DOHH2 (cell line): ENCODE results near the gene SYNGAP1.

Experiments
- CTCF ChIP-seq: fragments of 200-600 bp; sonication (generic); IDR thresholded peaks from one replicate; pipeline ENCODE4 v1.5.1; 2014; ENCODE audit warnings: antibody characterized with exemption, mild to moderate bottlenecking, low read depth, low read length; ENCODE audit not compliant: poor library complexity, severe bottlenecking
- EZH2phosphoT487 ChIP-seq: fragments of 200-600 bp; sonication (generic); IDR thresholded peaks from 2 replicates; pipeline ENCODE4 v1.6.1; 2017; ENCODE audit warnings: borderline replicate concordance, mild to moderate bottlenecking, antibody characterized with exemption, low read length, moderate library complexity, mixed read lengths

- TF ChIP-seq CTCF, result peak; percentile 91
- no peak for TF ChIP-seq EZH2phosphoT487
Measured at GRCh38 chr6:33391278-33391921, 28.5 kb upstream of the SYNGAP1 start, which contains the start of gene KIFC1.
